Panc1 (cell line): ENCODE data around the gene KCTD13. TPM values are rescaled to one million over a fixed set of nuclear protein-coding genes. Genes with fewer than 3 reads are reported as not detected.
A peak's percentile ranks its signal among the peaks of the same experiment; 100 is the strongest.

Source experiments
- ATAC-seq: fragments of 200-7000 bp; cut with Tn5 transposase; 2 replicates; pipeline ENCODE4 v1.9.1; 2020; ENCODE audit warnings: mild to moderate bottlenecking, moderate library complexity
- BruUV-seq: library from RNA; stranded (reverse); fragments of 400-500 nt; replicated peaks from 2 replicates; lab custom pipeline; 2021; lab: Mats Ljungman, UMichigan
- CTCF ChIA-PET: fragments of 300-600 bp; sonication (Branson Sonifier 250); formaldehyde crosslinking; loops from one replicate; lab custom pipeline; 2022; ENCODE audit warnings: antibody characterized with exemption; lab: Charles Lee
- POLR2A ChIA-PET: fragments of 300-600 bp; sonication (Branson Sonifier 250); formaldehyde crosslinking; loops from one replicate; lab custom pipeline; 2022; ENCODE audit warnings: antibody characterized with exemption; lab: Charles Lee
- DNase-seq: peaks from one replicate; pipeline ENCODE4 v3.0.0-alpha.2; 2010; ENCODE audit warnings: low read depth, low spot score
- H3K27ac ChIP-seq: 2 replicates; pipeline ENCODE4 v1.5.1; 2011; ENCODE audit warnings: mild to moderate bottlenecking, low read length, inconsistent platforms
- H3K27me3 ChIP-seq: fragments of 200-500 bp; sonication (Bioruptor generic); 2 replicates; pipeline ENCODE4 v1.6.0; 2014; ENCODE audit warnings: low read length, inconsistent platforms; ENCODE audit not compliant: control insufficient read depth, insufficient read depth
- H3K36me3 ChIP-seq: fragments of 200-500 bp; sonication (Bioruptor generic); 2 replicates; pipeline ENCODE4 v1.5.1; 2014; ENCODE audit warnings: inconsistent platforms, mild to moderate bottlenecking, low read length, moderate library complexity; ENCODE audit not compliant: control insufficient read depth, insufficient read depth
- H3K4me1 ChIP-seq: 2 replicates; pipeline ENCODE4 v1.5.1; 2011; ENCODE audit warnings: inconsistent platforms, mild to moderate bottlenecking, low read length, moderate library complexity; ENCODE audit not compliant: control insufficient read depth, insufficient read depth
- H3K4me3 ChIP-seq, 2 experiments: 2 replicates each; pipeline ENCODE4 v1.5.1; 2011 to 2012; ENCODE audit warnings: low read depth in 2 of 2, low read length in 2 of 2, mild to moderate bottlenecking in 2 of 2, inconsistent platforms in 1 of 2, moderate library complexity in 1 of 2
- H3K9me3 ChIP-seq: fragments of 200-500 bp; sonication (Bioruptor generic); 2 replicates; pipeline ENCODE4 v1.5.1; 2014; ENCODE audit warnings: low read depth, mild to moderate bottlenecking, inconsistent platforms, low read length, moderate library complexity; ENCODE audit not compliant: control insufficient read depth, insufficient read depth
- CTCF ChIP-seq: fragments of 450-650 bp; IDR thresholded peaks from 2 replicates; pipeline ENCODE4 v1.5.1; 2017; ENCODE audit warnings: mild to moderate bottlenecking
- POLR2AphosphoS5 ChIP-seq: IDR thresholded peaks from 2 replicates; pipeline ENCODE4 v1.6.1; 2012; ENCODE audit warnings: mild to moderate bottlenecking, low read depth, low read length, moderate library complexity
- REST ChIP-seq, 2 experiments: IDR thresholded peaks; 2 replicates each; pipeline ENCODE4 v1.6.1; 2011 to 2012; ENCODE audit warnings: low read depth in 2 of 2, control low read depth in 1 of 2, low read length in 1 of 2, mild to moderate bottlenecking in 1 of 2, moderate library complexity in 1 of 2; ENCODE audit not compliant: insufficient read depth in 1 of 2
- SIN3A ChIP-seq: IDR thresholded peaks from 2 replicates; pipeline ENCODE4 v1.6.1; 2012; ENCODE audit warnings: low read depth, mild to moderate bottlenecking, low read length, moderate library complexity, borderline replicate concordance; ENCODE audit not compliant: insufficient read depth
- TCF7L2 ChIP-seq: IDR thresholded peaks from 2 replicates; pipeline ENCODE4 v1.6.1; 2011; ENCODE audit warnings: mild to moderate bottlenecking, low read depth, low read length, inconsistent platforms
- in situ Hi-C: cut with HindIII; loops from 2 replicates; pipeline ENCODE4 v1.10.0; 2016; ENCODE audit warnings: low sequenced_read_pairs, low pct_unique_long_range_greater_than_20kb
- intact Hi-C: fragments of 100-400 bp; cut with micrococcal nuclease; formaldehyde crosslinking; loops from one replicate; pipeline ENCODE4 v1.10.0; 2022; ENCODE audit not compliant: unreplicated experiment
- total RNA-seq: library from RNA; stranded (reverse); gene quantifications from one replicate; pipeline ENCODE4 v1.2.1, GENCODE V29; 2021; ENCODE audit not compliant: unreplicated experiment

Gene KCTD13
- total RNA-seq, 1 experiment from 2014 or later: 45.7 TPM

GRCh38 chr16:29868396-29869009, 57.5 kb downstream of the KCTD13 start:
- no peak overlapping the region for H3K27ac ChIP-seq
- CTCF ChIA-PET: no interaction called here
- POLR2A ChIA-PET: no interaction called here
- TF ChIP-seq CTCF: no peak
- TF ChIP-seq SIN3A: no peak
- TF ChIP-seq TCF7L2: no peak
- TF ChIP-seq REST (IDR thresholded peaks at IDR 0.05; ENCODE audit: insufficient read depth in 1 of 2, low read depth in 2 of 2, low read length in 1 of 2): no peak
- TF ChIP-seq POLR2AphosphoS5: no peak
- no peaks in the 10 kb centered on the region for H3K36me3 ChIP-seq
- DNase-seq: no peak
- H3K27me3 ChIP-seq: no peaks in the 10 kb centered on the region
- intact Hi-C loops: no loop called here
- no peaks in the 10 kb centered on the region for H3K4me1 ChIP-seq
- in situ Hi-C loops: no loop called here
- ATAC-seq: no peak
- H3K9me3 ChIP-seq: no peaks in the 10 kb centered on the region
- no peak overlapping the region for H3K4me3 ChIP-seq
- BruUV-seq: no TSS peak

- ATAC-seq (no peak), DNase-seq (no peak)
- H3K4me3 ChIP-seq: no peak overlapping the region
- H3K36me3 ChIP-seq: no peaks in the 10 kb centered on the region
- BruUV-seq: no TSS peak
- in situ Hi-C loops (no loop called here), intact Hi-C loops (no loop called here)
- CTCF ChIA-PET: interaction anchor here (0.5 to 1.0 kb wide), 2 partner anchors 8 to 16 kb away, joined by 3 to 6 read pairs; no protein-coding TSS in a partner anchor
- no peak for TF ChIP-seq SIN3A
- no peak for TF ChIP-seq POLR2AphosphoS5
- H3K4me1 ChIP-seq: no peaks in the 10 kb centered on the region
- no peaks in the 10 kb centered on the region for H3K27me3 ChIP-seq
- no peak overlapping the region for H3K27ac ChIP-seq
- POLR2A ChIA-PET: no interaction called here
- H3K9me3 ChIP-seq: no peaks in the 10 kb centered on the region
Measured at GRCh38 chr16:29864205-29864604, 61.8 kb downstream of the KCTD13 start.

DNA sequence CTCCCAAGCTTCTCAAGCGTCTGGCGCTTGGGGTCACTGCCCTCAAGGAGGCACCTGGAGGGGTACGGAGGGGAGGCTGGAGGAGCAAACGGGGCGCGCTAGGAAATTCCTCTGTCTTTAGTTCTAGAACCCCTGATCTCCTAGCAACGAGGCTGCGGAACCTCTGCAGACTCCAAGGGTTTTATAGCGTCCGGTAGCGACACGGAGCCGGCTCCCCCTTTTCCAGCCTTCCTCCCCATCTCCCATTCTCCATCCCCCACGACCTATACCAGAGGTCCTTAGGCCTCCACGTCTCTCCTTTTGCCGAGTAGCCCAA, 62.4 kb downstream of the KCTD13 start:
- ChIA-PET CTCF (interaction anchor here (1.0 kb wide), 1 partner anchor 15 kb away, joined by 3 read pairs; no protein-coding TSS in a partner anchor), POLR2A (no interaction called here)
- Histone ChIP-seq H3K4me3 (peak overlapping the region; percentile 75 to 81), H3K36me3 (no peaks in the 10 kb centered on the region), H3K9me3 (no peaks in the 10 kb centered on the region), H3K27ac (peak overlapping the region; percentile 98), H3K27me3 (no peaks in the 10 kb centered on the region), H3K4me1 (no peaks in the 10 kb centered on the region)
- DNase-seq (no peak), ATAC-seq (no peak)
- intact Hi-C loops: no loop called here
- TF ChIP-seq REST (IDR thresholded peaks at IDR 0.05; ENCODE audit: insufficient read depth in 1 of 2, low read depth in 2 of 2, low read length in 1 of 2) (no peak), SIN3A (no peak), POLR2AphosphoS5 (no peak), TCF7L2 (no peak), CTCF (no peak; the same call in 1 of the 2 replicates)
- no TSS peak for BruUV-seq
- in situ Hi-C loops: no loop called here
